Right atrium auricular region (tissue), 2 donors: Measurements from ENCODE around the gene DCTD. TPM values are rescaled to one million over a fixed set of nuclear protein-coding genes. Genes with fewer than 3 reads are reported as not detected.

Experiments
- DNase-seq: peaks from one replicate; pipeline ENCODE4 v3.0.0-alpha.2; 2019; ENCODE audit warnings: low spot score
- H3K27ac ChIP-seq, 2 donors: fragments of 200-600 bp; sonication (generic); 1 replicate in 1 of 2; 2 replicates in 1 of 2; pipeline ENCODE4 v1.5.1; 2016 to 2019
- H3K27me3 ChIP-seq, 2 donors: fragments of 200-600 bp; sonication (generic); one replicate each; pipeline versions ENCODE4 v1.5.1 to v1.6.0; 2017 to 2019
- H3K36me3 ChIP-seq: fragments of 200-600 bp; sonication (generic); one replicate; pipeline ENCODE4 v1.5.1; 2016
- H3K4me1 ChIP-seq, 2 donors: fragments of 200-600 bp; sonication (generic); one replicate each; pipeline versions ENCODE4 v1.5.1 to v1.6.0; 2017 to 2019
- H3K4me3 ChIP-seq, 2 donors: fragments of 200-600 bp; sonication (generic); 1 replicate in 1 of 2; 2 replicates in 1 of 2; pipeline ENCODE4 v1.5.1; 2017 to 2019; ENCODE audit warnings: mild to moderate bottlenecking in 1 of 2, moderate library complexity in 1 of 2
- H3K9me3 ChIP-seq, 2 donors: fragments of 200-600 bp; sonication (generic); one replicate each; pipeline ENCODE4 v1.5.1; 2019
- total RNA-seq, 2 donors: library from RNA; depleted of rRNA; stranded (reverse); fragments of >200 nt; gene quantifications; one replicate each; pipeline ENCODE4 v1.1.0, GENCODE V29; 2016
- TF ChIP-seq, protein P1 (sequence below), 2 donors: fragments of 200-600 bp; sonication (generic); IDR thresholded peaks; one replicate each; pipeline ENCODE4 v1.5.1; 2019; ENCODE audit warnings: antibody characterized with exemption in 2 of 2

DCTD gene
- total RNA-seq, 2 donors from 2014 or later = 25.8 to 37.5 TPM

DNA sequence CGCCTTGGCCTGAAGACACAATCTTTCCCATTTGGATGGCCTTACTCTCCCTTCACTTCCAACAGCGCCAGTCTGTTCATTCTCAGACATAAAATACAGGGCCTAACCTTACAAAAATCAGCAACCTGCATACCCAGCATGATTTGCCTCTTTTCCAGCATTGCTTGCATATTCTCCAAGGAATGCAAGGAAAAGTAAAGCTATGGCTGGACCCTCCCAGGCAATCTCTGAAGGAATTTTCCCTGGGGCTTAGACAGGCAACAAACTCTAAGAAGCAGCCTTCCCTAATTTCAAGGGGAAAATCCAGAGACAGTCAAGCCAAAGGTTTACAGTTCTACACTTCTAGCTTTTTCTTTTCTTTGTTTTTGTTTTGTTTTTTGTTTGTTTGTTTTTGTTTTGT, 3.6 kb downstream of the DCTD start:
- Histone ChIP-seq H3K27me3 (no peaks in the 10 kb centered on the region), H3K9me3 (no peaks in the 10 kb centered on the region), H3K4me3 (no peak overlapping the region), H3K4me1 (peaks cover 0 to 14% of the 10 kb centered on the region in 2 donors), H3K27ac (no peak overlapping the region), H3K36me3 (peaks cover 41% of the 10 kb centered on the region)
- TF ChIP-seq, protein P1, sequence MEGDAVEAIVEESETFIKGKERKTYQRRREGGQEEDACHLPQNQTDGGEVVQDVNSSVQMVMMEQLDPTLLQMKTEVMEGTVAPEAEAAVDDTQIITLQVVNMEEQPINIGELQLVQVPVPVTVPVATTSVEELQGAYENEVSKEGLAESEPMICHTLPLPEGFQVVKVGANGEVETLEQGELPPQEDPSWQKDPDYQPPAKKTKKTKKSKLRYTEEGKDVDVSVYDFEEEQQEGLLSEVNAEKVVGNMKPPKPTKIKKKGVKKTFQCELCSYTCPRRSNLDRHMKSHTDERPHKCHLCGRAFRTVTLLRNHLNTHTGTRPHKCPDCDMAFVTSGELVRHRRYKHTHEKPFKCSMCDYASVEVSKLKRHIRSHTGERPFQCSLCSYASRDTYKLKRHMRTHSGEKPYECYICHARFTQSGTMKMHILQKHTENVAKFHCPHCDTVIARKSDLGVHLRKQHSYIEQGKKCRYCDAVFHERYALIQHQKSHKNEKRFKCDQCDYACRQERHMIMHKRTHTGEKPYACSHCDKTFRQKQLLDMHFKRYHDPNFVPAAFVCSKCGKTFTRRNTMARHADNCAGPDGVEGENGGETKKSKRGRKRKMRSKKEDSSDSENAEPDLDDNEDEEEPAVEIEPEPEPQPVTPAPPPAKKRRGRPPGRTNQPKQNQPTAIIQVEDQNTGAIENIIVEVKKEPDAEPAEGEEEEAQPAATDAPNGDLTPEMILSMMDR (IDR thresholded peaks at IDR 0.05) = no peak
- DNase-seq = no peak

DNA sequence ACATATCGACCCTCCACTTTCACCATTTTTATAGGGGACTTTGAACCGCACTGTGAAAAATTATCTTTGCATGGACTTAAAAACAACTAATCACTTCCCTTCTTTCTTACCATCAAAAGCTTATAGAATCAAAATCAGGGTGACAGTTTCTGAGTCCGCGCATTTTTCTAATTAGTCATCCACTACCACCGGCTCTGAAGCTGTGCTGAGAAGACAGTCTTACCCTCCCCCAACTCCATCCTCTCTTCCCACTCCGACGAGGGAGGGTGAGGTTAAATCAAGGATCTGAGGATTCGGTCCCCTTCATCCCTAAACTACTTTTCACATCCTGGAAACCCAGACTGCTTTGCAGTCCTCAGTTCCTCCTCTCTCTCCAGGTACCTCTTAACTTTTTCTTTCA, 4.2 kb downstream of the DCTD start:
- no peaks in the 10 kb centered on the region for H3K9me3 ChIP-seq
- peaks cover 0 to 10% of the 10 kb centered on the region in 2 donors for H3K4me1 ChIP-seq
- H3K4me3 ChIP-seq = no peak overlapping the region
- no peaks in the 10 kb centered on the region for H3K27me3 ChIP-seq
- no peak for DNase-seq
- H3K27ac ChIP-seq = no peak overlapping the region
- peaks cover 41% of the 10 kb centered on the region for H3K36me3 ChIP-seq
- TF ChIP-seq, protein P1 (IDR thresholded peaks at IDR 0.05) = no peak

DNA sequence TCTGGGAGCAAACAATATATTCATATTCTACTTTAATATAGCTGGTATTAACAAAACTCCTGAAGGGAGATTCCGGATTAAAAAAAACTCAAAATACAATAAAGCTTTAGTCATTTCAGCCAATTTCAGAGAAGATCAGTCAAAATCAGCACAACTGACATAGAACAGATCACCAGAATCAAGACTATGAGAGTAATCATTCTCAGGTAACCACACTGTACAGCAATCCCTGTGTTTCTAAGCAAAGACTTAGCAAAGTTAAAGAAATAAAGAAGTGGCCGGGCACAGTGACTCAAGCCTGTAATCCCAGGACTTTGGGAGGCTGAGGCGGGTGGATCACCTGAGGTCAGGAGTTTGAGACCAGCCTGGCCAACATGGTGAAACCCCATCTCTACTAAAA, 9.1 kb downstream of the DCTD start:
- Histone ChIP-seq H3K27me3 (no peaks in the 10 kb centered on the region), H3K4me3 (no peak overlapping the region), H3K36me3 (peaks cover 30% of the 10 kb centered on the region), H3K4me1 (no peaks in the 10 kb centered on the region), H3K9me3 (no peaks in the 10 kb centered on the region), H3K27ac (no peak overlapping the region)
- TF ChIP-seq, protein P1 (IDR thresholded peaks at IDR 0.05) = no peak
- DNase-seq = no peak

GRCh38 chr4:182907396-182907795, 9.8 kb downstream of the DCTD start:
- Histone ChIP-seq H3K36me3 (peaks cover 29% of the 10 kb centered on the region), H3K27me3 (no peaks in the 10 kb centered on the region), H3K27ac (no peak overlapping the region), H3K9me3 (no peaks in the 10 kb centered on the region), H3K4me1 (no peaks in the 10 kb centered on the region), H3K4me3 (no peak overlapping the region)
- no peak for DNase-seq
- TF ChIP-seq, protein P1 (IDR thresholded peaks at IDR 0.05) = no peak

- Histone ChIP-seq H3K27ac (no peak overlapping the region), H3K4me3 (no peak overlapping the region), H3K9me3 (no peaks in the 10 kb centered on the region), H3K36me3 (peaks cover 23% of the 10 kb centered on the region), H3K4me1 (no peaks in the 10 kb centered on the region), H3K27me3 (no peaks in the 10 kb centered on the region)
- TF ChIP-seq, protein P1 (IDR thresholded peaks at IDR 0.05) = no peak
- DNase-seq = no peak
Measured at GRCh38 chr4:182906786-182907185, 10.4 kb downstream of the DCTD start.

DNA sequence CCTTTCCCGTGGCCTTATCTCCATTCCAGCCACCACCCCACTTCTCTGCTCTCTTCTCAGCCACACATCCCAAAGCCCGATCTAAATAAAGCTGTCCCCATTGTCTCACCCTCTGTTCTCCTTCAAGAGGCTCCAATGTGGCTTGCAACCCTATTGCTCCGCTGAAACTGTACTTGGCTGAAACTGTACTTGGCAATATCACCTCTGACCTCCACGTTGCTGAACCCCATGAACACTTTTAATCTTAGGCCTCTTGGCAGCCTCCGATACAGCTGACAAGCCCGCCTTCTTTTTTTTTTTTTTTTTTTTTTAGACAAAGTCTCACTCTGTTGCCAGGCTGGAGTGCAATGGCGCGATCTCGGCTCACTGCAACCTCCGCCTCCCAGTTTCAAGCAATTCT, 12.1 kb downstream of the DCTD start:
- Histone ChIP-seq H3K27me3 (no peaks in the 10 kb centered on the region), H3K27ac (no peak overlapping the region), H3K4me1 (no peaks in the 10 kb centered on the region), H3K9me3 (no peaks in the 10 kb centered on the region), H3K4me3 (no peak overlapping the region), H3K36me3 (peaks cover 10% of the 10 kb centered on the region)
- no peak for DNase-seq
- TF ChIP-seq, protein P1 (IDR thresholded peaks at IDR 0.05) = no peak
